Calu3 (cell line): ENCODE results near the gene PRELID2. TPM values are rescaled to one million over a fixed set of nuclear protein-coding genes. Genes with fewer than 3 reads are reported as not detected.

Source experiments
- BruUV-seq: library from RNA; stranded (reverse); fragments of 400-500 nt; replicated peaks from 2 replicates; lab custom pipeline; 2021; lab: Mats Ljungman, UMichigan
- CTCF ChIA-PET: fragments of 300-600 bp; sonication (Branson Sonifier 250); formaldehyde crosslinking; loops from one replicate; lab custom pipeline; 2022; ENCODE audit warnings: antibody characterized with exemption; lab: Charles Lee
- DNase-seq: peaks from one replicate; pipeline ENCODE4 v3.0.0; 2022
- H3K27ac Mint-ChIP-seq: one replicate; pipeline ENCODE4 v1.8.0; 2022; ENCODE audit warnings: mixed read lengths; ENCODE audit not compliant: unreplicated experiment
- H3K27me3 Mint-ChIP-seq: one replicate; pipeline ENCODE4 v1.8.0; 2022; ENCODE audit warnings: mixed read lengths; ENCODE audit not compliant: unreplicated experiment
- H3K36me3 Mint-ChIP-seq: one replicate; pipeline ENCODE4 v1.8.0; 2022; ENCODE audit warnings: mild to moderate bottlenecking, moderate library complexity, mixed read lengths; ENCODE audit not compliant: insufficient read depth, unreplicated experiment
- H3K4me1 Mint-ChIP-seq: one replicate; pipeline ENCODE4 v1.8.0; 2022; ENCODE audit warnings: mild to moderate bottlenecking, low read depth, mixed read lengths; ENCODE audit not compliant: unreplicated experiment
- H3K4me3 Mint-ChIP-seq: one replicate; pipeline ENCODE4 v1.8.0; 2022; ENCODE audit warnings: mild to moderate bottlenecking, low read depth, moderate library complexity, mixed read lengths; ENCODE audit not compliant: unreplicated experiment
- H3K9me3 Mint-ChIP-seq: one replicate; pipeline ENCODE4 v1.8.0; 2022; ENCODE audit warnings: low read depth, mixed read lengths; ENCODE audit not compliant: unreplicated experiment
- CTCF ChIP-seq: fragments of 200-600 bp; IDR thresholded peaks from one replicate; pipeline ENCODE4 v1.8.0; 2022; ENCODE audit warnings: antibody characterized with exemption; ENCODE audit not compliant: unreplicated experiment
- intact Hi-C: fragments of 100-400 bp; cut with micrococcal nuclease; formaldehyde crosslinking; loops from one replicate; pipeline ENCODE4 v1.10.0; 2022; ENCODE audit not compliant: unreplicated experiment
- total RNA-seq: library from RNA; stranded (reverse); gene quantifications from 2 replicates; pipeline ENCODE4 v1.2.3, GENCODE V29; 2022

Gene PRELID2
- total RNA-seq, 1 experiment from 2014 or later = 33.4 TPM

DNA sequence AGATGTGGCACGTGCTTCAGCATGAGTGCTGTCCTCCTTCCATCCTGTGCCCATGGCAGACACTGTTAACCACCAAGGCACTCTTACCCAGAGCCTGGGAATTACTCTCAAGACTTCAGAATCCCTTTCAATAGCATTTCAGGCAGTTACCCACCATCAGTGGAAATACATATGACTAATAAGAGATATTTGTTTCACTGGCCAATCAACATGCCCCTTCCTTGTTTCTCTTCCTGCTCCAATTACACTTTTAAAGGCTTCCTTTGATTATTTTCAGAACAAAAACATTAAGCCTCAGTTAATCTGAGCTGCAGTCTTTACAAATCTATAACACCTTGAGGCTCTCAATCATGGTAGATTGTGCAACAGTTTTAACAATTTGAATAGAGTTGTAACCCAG is 70.8 kb downstream of the PRELID2 start:
- H3K4me3 Mint-ChIP-seq = no peak overlapping the region
- H3K9me3 Mint-ChIP-seq = no peaks in the 10 kb centered on the region
- no TSS peak for BruUV-seq
- DNase-seq = no peak
- intact Hi-C loops = no loop called here
- TF ChIP-seq CTCF = no peak
- no peaks in the 10 kb centered on the region for H3K36me3 Mint-ChIP-seq
- H3K4me1 Mint-ChIP-seq = no peaks in the 10 kb centered on the region
- CTCF ChIA-PET = no interaction called here
- H3K27me3 Mint-ChIP-seq = no peaks in the 10 kb centered on the region
- no peak overlapping the region for H3K27ac Mint-ChIP-seq

- no peak for DNase-seq
- no peak overlapping the region for H3K4me3 Mint-ChIP-seq
- H3K4me1 Mint-ChIP-seq = no peaks in the 10 kb centered on the region
- no peak for TF ChIP-seq CTCF
- H3K36me3 Mint-ChIP-seq = no peaks in the 10 kb centered on the region
- intact Hi-C loops = no loop called here
- no peaks in the 10 kb centered on the region for H3K27me3 Mint-ChIP-seq
- H3K27ac Mint-ChIP-seq = no peak overlapping the region
- CTCF ChIA-PET = no interaction called here
- BruUV-seq = no TSS peak
- H3K9me3 Mint-ChIP-seq = no peaks in the 10 kb centered on the region
Measured at GRCh38 chr5:145762833-145763232, 72.3 kb downstream of the PRELID2 start.

DNA sequence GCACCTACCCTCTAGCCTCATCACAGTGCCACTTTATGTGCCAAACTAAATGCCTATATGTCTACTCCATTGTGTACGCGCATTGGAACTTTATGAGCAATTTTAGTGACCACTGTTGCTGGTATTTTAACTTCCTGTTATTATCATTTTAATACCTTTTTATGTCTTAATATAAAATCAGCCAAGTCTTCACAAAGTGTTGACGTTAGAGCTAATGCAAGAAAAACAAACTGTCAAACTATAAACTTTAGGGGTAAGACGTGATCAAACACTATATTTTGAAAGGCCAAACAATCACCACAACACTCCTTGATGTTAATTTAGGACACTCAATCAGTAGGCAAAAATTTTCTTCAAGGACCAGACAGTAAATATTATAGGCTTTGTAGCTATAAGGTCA is 73.9 kb downstream of the PRELID2 start:
- intact Hi-C loops = no loop called here
- Mint-ChIP-seq H3K27ac (no peak overlapping the region), H3K4me1 (no peaks in the 10 kb centered on the region), H3K27me3 (no peaks in the 10 kb centered on the region), H3K9me3 (no peaks in the 10 kb centered on the region), H3K4me3 (no peak overlapping the region), H3K36me3 (no peaks in the 10 kb centered on the region)
- no TSS peak for BruUV-seq
- no peak for TF ChIP-seq CTCF
- DNase-seq = no peak
- CTCF ChIA-PET = no interaction called here

DNA sequence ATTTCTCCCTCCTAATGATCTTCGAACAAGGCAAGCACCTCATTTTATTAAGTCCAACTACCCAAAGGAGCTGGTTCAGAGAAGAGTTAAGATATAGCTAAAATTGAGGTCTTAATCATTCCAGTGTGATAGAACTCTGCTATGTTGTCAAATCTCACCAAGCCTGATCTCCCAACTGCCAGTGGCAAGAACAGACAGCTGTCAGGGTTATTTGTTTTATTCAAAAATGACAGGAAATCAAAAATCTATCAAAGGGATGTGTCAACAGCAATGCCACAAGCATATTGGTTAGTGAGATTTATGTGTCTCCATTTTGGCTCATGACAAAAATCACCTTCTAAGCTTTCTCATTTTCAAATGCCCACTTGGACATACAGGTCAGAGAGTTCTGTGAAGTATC is 74.5 kb downstream of the PRELID2 start:
- no peak for DNase-seq
- no peaks in the 10 kb centered on the region for H3K36me3 Mint-ChIP-seq
- no peak for TF ChIP-seq CTCF
- BruUV-seq = no TSS peak
- intact Hi-C loops = no loop called here
- CTCF ChIA-PET = interaction anchor here (0.6 to 0.7 kb wide), 2 partner anchors 20 to 1569 kb away, joined by 3 read pairs; no protein-coding TSS in a partner anchor
- H3K27me3 Mint-ChIP-seq = no peaks in the 10 kb centered on the region
- no peaks in the 10 kb centered on the region for H3K9me3 Mint-ChIP-seq
- H3K27ac Mint-ChIP-seq = no peak overlapping the region
- no peak overlapping the region for H3K4me3 Mint-ChIP-seq
- H3K4me1 Mint-ChIP-seq = no peaks in the 10 kb centered on the region
